ENCODE results near the gene PRKAA1. TPM values are rescaled to one million over a fixed set of nuclear protein-coding genes. Genes with fewer than 3 reads are reported as not detected.
A peak's percentile ranks its signal among the peaks of the same experiment; 100 is the strongest.

Gene PRKAA1
- total RNA-seq, 2 donors from 2014 or later = 77.4 to 118 TPM

DNA sequence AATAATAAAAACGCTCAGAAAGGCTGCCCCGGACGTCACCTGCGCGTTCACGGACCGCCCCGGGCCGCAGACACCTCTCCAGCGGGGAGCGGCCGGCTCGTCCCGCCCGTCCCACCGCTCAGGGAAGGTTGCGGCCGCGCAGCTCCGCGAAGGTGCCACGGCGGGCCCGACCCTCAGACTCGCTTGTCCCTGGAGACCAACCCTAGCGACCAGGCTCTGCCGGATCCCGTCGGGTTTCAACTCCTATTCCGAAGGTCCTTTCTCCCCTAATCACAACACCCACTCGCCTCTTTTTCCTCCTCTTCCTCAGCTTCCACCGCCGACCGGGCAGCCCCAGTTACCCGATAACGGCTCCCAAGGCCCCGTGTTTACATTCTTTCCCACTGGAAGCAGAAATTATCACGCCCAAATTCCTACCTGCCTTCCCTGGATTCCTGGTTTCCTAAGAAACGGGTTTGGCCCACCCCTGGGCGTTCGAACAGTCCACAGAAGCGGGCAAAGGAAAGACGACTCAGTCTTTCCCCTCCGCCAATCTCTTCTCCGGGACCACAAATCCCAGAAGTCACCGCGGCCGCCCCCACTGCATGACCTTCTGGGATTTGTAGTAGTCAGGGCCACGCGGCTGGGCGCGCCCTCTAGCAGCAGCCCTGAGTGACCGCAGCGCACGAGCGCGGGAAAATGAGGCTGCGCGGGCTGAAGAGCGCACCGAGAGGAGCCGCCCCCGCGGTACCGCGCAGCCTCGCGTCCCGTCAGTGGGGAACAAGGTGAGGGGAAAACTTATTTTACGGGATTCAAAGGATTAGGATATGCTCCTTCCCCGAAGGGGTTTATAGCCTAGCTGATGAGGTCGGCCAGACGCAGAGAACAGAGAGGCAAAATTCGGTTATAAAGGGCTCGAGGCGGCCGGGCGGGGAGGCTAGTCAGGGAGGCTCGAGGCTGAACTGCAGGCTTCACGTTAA lies 42.5 kb downstream of the PRKAA1 start, which contains the start of gene TTC33:
Gene TTC33 (minus strand): TSS at position 555 of the 959 bp plus-strand sequence. CDS start 8,943 bp downstream, outside the sequence.
- Histone ChIP-seq H3K9me3 (no peaks in the 10 kb centered on the region), H3K4me1 (peaks cover 7% of the 10 kb centered on the region), H3K27ac (peak within 1 kb of the TSS; percentile 88), H3K9ac (ENCODE audit: low read depth in 2 of 2, low read length in 2 of 2) (peak within 1 kb of the TSS; percentile 79 to 93), H3K36me3 (no peaks in the 10 kb centered on the region), H3K27me3 (no peaks in the 10 kb centered on the region), H3K4me3 (peak within 1 kb of the TSS; percentile 76)
- DNase-seq = peak; percentile 97
- intact Hi-C loops (cut with DNase I) = loop anchor here (5.0 kb wide), 1 partner anchor 77 kb away; no protein-coding TSS in a partner anchor
- TF ChIP-seq, protein P1, sequence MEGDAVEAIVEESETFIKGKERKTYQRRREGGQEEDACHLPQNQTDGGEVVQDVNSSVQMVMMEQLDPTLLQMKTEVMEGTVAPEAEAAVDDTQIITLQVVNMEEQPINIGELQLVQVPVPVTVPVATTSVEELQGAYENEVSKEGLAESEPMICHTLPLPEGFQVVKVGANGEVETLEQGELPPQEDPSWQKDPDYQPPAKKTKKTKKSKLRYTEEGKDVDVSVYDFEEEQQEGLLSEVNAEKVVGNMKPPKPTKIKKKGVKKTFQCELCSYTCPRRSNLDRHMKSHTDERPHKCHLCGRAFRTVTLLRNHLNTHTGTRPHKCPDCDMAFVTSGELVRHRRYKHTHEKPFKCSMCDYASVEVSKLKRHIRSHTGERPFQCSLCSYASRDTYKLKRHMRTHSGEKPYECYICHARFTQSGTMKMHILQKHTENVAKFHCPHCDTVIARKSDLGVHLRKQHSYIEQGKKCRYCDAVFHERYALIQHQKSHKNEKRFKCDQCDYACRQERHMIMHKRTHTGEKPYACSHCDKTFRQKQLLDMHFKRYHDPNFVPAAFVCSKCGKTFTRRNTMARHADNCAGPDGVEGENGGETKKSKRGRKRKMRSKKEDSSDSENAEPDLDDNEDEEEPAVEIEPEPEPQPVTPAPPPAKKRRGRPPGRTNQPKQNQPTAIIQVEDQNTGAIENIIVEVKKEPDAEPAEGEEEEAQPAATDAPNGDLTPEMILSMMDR (IDR thresholded peaks at IDR 0.05) = peak; percentile 58

DNA sequence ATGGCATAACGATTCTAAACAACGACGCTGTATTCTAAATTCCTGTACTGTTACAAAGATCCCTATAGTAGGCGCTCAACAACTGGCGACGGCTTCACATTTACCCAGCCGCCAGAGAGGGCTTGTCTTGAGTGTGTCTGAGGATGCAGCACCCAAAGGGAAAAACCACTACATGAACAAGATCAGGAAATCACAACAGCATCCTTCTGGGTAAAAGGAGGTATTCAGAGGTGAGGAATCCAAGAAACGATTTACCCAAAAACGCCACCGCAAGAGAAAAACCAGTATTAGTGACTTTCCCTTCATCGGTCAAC lies 43.1 kb downstream of the PRKAA1 start:
- Histone ChIP-seq H3K9me3 (no peaks in the 10 kb centered on the region), H3K4me3 (peak overlapping the region; percentile 76), H3K36me3 (no peaks in the 10 kb centered on the region), H3K9ac (ENCODE audit: low read depth in 2 of 2, low read length in 2 of 2) (peak overlapping the region; percentile 79 to 93), H3K4me1 (peaks cover 7% of the 10 kb centered on the region), H3K27me3 (no peaks in the 10 kb centered on the region), H3K27ac (peak overlapping the region; percentile 88)
- intact Hi-C loops (cut with DNase I) = loop anchor here (5.0 kb wide), 1 partner anchor 77 kb away; no protein-coding TSS in a partner anchor
- DNase-seq = peak; percentile 80
- TF ChIP-seq, protein P1 (IDR thresholded peaks at IDR 0.05) = peak; percentile 65

DNA sequence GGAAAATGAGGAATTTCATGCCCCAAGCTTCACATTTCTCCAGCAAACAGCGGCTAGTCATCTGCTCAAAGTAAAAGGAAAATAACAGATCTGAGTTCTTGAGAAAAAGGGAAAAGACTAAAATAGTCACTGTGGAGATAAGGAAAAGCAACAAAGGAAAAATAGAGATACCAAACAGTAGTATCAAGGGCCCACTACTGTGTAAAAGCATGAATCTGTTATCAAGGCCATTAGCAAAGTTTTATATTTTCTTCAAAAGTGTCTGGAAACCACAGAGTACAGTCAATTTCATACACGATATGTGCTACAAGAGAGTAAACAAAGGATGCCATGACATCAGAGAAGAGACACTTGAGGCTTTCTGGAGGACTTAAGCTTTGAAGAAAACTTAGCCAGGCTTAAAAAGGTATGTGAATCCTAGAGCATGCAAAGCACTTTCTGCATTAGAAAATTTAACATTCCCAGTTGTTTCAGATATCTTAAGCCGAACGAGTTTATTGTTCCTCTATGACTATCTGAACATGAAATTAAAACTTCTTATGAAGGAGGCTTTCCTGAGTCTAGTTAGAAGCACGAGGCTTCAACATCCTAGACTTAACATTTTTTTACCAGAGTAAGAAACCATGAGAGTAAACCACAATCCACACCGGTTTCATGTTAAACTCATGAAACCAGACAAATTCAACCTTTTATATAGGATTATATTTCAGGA lies 43.6 kb downstream of the PRKAA1 start:
- peaks cover 7% of the 10 kb centered on the region for H3K4me1 ChIP-seq
- H3K4me3 ChIP-seq = peak overlapping the region; percentile 76
- TF ChIP-seq, protein P1 (IDR thresholded peaks at IDR 0.05) = no peak
- H3K27me3 ChIP-seq = no peaks in the 10 kb centered on the region
- H3K36me3 ChIP-seq = no peaks in the 10 kb centered on the region
- intact Hi-C loops (cut with DNase I) = loop anchor here (5.0 kb wide), 2 partner anchors 78 to 123 kb away; no protein-coding TSS in a partner anchor
- DNase-seq = no peak
- H3K9ac ChIP-seq (ENCODE audit: low read depth in 2 of 2, low read length in 2 of 2) = peak overlapping the region; percentile 79 to 93
- peak overlapping the region; percentile 88 for H3K27ac ChIP-seq
- no peaks in the 10 kb centered on the region for H3K9me3 ChIP-seq

DNA sequence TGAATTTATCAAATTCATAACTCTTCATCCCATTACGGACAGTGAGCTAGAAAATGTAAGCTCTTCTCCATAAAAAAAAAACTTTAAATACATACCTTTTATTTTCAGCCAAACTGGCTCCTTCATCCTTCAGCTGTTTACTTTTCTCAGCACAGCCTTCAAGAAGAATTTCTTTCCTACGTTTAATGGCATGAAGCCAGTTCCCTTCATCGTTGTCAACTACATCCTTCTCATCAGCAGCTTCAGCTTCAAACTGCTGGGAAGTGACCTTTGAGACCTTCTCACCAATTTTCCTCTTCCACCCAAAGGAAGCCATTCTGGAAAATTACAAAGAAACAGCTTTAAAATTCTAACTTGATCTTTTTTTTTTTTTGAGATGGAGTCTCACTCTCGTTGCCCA lies 51.5 kb downstream of the PRKAA1 start:
- DNase-seq = no peak
- no peak overlapping the region for H3K27ac ChIP-seq
- no peaks in the 10 kb centered on the region for H3K9me3 ChIP-seq
- H3K27me3 ChIP-seq = no peaks in the 10 kb centered on the region
- TF ChIP-seq, protein P1 (IDR thresholded peaks at IDR 0.05) = no peak
- H3K9ac ChIP-seq (ENCODE audit: low read depth in 2 of 2, low read length in 2 of 2) = no peak overlapping the region
- H3K4me3 ChIP-seq = no peak overlapping the region
- no peaks in the 10 kb centered on the region for H3K36me3 ChIP-seq
- intact Hi-C loops (cut with DNase I) = no loop called here
- no peaks in the 10 kb centered on the region for H3K4me1 ChIP-seq

DNA sequence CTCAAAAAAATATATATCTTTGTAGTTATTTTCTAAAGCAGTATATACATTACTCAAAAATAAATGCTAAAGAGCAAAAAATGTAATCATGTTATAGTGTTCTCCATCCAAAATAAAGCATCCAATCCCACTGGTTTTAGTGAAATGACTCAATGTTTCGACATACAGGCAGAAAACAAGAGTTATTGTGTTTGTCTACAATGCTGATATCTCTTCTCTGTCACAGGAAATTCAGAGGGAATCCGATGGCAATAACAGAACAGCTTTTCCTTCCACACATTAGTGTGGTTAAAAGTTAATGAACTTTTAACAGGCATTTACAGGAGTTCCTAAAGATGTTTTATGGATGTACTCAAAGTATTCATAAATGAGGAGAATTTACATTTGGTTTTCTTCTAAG lies 54.4 kb downstream of the PRKAA1 start:
- TF ChIP-seq, protein P1 (IDR thresholded peaks at IDR 0.05) = no peak
- H3K9ac ChIP-seq (ENCODE audit: low read depth in 2 of 2, low read length in 2 of 2) = no peak overlapping the region
- H3K9me3 ChIP-seq = no peaks in the 10 kb centered on the region
- no peak overlapping the region for H3K27ac ChIP-seq
- H3K4me1 ChIP-seq = no peaks in the 10 kb centered on the region
- DNase-seq = no peak
- H3K27me3 ChIP-seq = no peaks in the 10 kb centered on the region
- no peak overlapping the region for H3K4me3 ChIP-seq
- intact Hi-C loops (cut with DNase I) = no loop called here
- H3K36me3 ChIP-seq = no peaks in the 10 kb centered on the region
